Sigmoid colon (tissue), 7 donors: Measurements from ENCODE around the gene PPP4C. TPM values are rescaled to one million over a fixed set of nuclear protein-coding genes. Genes with fewer than 3 reads are reported as not detected.

Source experiments
- DNase-seq: peaks from one replicate; pipeline ENCODE4 v3.0.0-alpha.2; 2019
- H3K27ac ChIP-seq, 4 donors: fragments of 200-600 bp; sonication (generic); one replicate each; pipeline ENCODE4 v1.5.1; 2016 to 2019; ENCODE audit warnings: mild to moderate bottlenecking in 1 of 4
- H3K27me3 ChIP-seq, 3 donors: fragments of 200-600 bp; sonication (generic); one replicate each; pipeline ENCODE4 v1.5.1; 2019; ENCODE audit warnings: mild to moderate bottlenecking in 1 of 3
- H3K36me3 ChIP-seq, 4 donors: fragments of 200-600 bp; sonication (generic); one replicate each; pipeline ENCODE4 v1.5.1; 2016 to 2019
- H3K4me1 ChIP-seq, 4 donors: fragments of 200-600 bp; sonication (generic); one replicate each; pipeline ENCODE4 v1.5.1; 2017 to 2019
- H3K4me3 ChIP-seq, 4 donors: fragments of 200-600 bp; sonication (generic); one replicate each; pipeline ENCODE4 v1.5.1; 2017 to 2019; ENCODE audit warnings: mild to moderate bottlenecking in 2 of 4, moderate library complexity in 1 of 4
- H3K9me3 ChIP-seq, 4 donors: fragments of 200-600 bp in 3 of 4; sonication (generic) in 3 of 4; one replicate each; pipeline versions ENCODE4 v1.5.1 to v1.6.1; 2013 to 2019
- CTCF ChIP-seq, 4 experiments: fragments of 450-650 bp in 3 of 4; fragments of 200-600 bp in 1 of 4; IDR thresholded peaks; one replicate each; pipeline ENCODE4 v1.5.1; 2016 to 2019; ENCODE audit warnings: antibody characterized with exemption in 4 of 4, mild to moderate bottlenecking in 3 of 4, moderate library complexity in 2 of 4
- EP300 ChIP-seq, 4 donors: sonication (generic); formaldehyde crosslinking; IDR thresholded peaks; one replicate each; pipeline ENCODE4 v1.6.1; 2017; ENCODE audit warnings: antibody characterized with exemption in 4 of 4
- POLR2A ChIP-seq, 2 donors: fragments of 450-650 bp; IDR thresholded peaks; one replicate each; pipeline ENCODE4 v1.6.1; 2016; ENCODE audit warnings: antibody characterized with exemption in 2 of 2, mild to moderate bottlenecking in 2 of 2, moderate library complexity in 2 of 2
- POLR2AphosphoS5 ChIP-seq, 4 donors: sonication (generic); formaldehyde crosslinking; IDR thresholded peaks; one replicate each; pipeline ENCODE4 v1.6.1; 2017; ENCODE audit warnings: antibody characterized with exemption in 4 of 4
- WGBS, 2 donors: extraction: QIAGEN DNeasy Blood & Tissue Kit; methylation state at CpG; one replicate each; pipeline ENCODE4 v1.1.7; 2013; 5-methylcytosine and 5-hydroxymethylcytosine counted together
- intact Hi-C: fragments of 100-400 bp; cut with DNase I; formaldehyde crosslinking; loops from one replicate; pipeline ENCODE4 v1.15.1; 2023
- polyA plus RNA-seq, 3 donors: library from polyadenylated mRNA; stranded (reverse); fragments of 200-250 nt; gene quantifications; one replicate each; pipeline ENCODE4 v1.2.3, GENCODE V29; 2013
- total RNA-seq, 4 donors: library from RNA; depleted of rRNA; stranded (reverse); fragments of >200 nt; gene quantifications; one replicate each; pipeline ENCODE4 v1.1.0, GENCODE V29; 2016
- donor health status: healthy with polysubstance abuse.
- donor health status: Bipolar disorder and iron deficiency.
- donor health status: healthy.

The PPP4C gene
- total and polyA plus RNA-seq, 7 donors, result 39.2 to 155 (median 45.6) TPM

- Histone ChIP-seq H3K9me3 (peaks cover 0 to 6% (median 4%) of the 10 kb centered on the region in 4 donors), H3K4me3 (peak within 1 kb of the TSS; percentile 80 to 90 (median 88)), H3K27me3 (no peaks in the 10 kb centered on the region), H3K4me1 (peaks cover 0 to 45% (median 41%) of the 10 kb centered on the region in 4 donors), H3K36me3 (peaks cover 0 to 23% (median 10%) of the 10 kb centered on the region in 4 donors), H3K27ac (peak within 1 kb of the TSS; percentile 92 to 97 (median 96))
- TF ChIP-seq CTCF (IDR thresholded peaks at IDR 0.05), result no peak
- peak in 1 of 2 donors; percentile 21 for TF ChIP-seq POLR2A (IDR thresholded peaks at IDR 0.05)
- peak in 3 of 4 donors; percentile 66 to 74 (median 72) for TF ChIP-seq POLR2AphosphoS5 (IDR thresholded peaks at IDR 0.05)
- peak; percentile 98 for DNase-seq
- intact Hi-C loops, result loop anchor here (2.0 to 10.0 kb wide), 7 partner anchors 27 to 1359 kb away; partner anchors contain the start of genes ARMC5, FBRS, HIRIP3 and INO80E
- WGBS, 2 donors, result 9 to 11% methylated on average over 77 of the region's 77 CpGs
Measured at GRCh38 chr16:30096105-30096861, 20.5 kb downstream of the PPP4C start, which contains the start of gene YPEL3. Gene YPEL3, minus strand, starts transcription at chr16:30096213. Its CDS starts 731 bp downstream, at chr16:30095482.

GRCh38 chr16:30096862-30097563 lies 21.2 kb downstream of the PPP4C start:
- DNase-seq, result no peak
- H3K36me3 ChIP-seq, result peaks cover 0 to 23% (median 10%) of the 10 kb centered on the region in 4 donors
- peak overlapping the region in 2 of 4 donors; percentile 88 to 90 for H3K4me3 ChIP-seq
- peaks cover 0 to 39% (median 37%) of the 10 kb centered on the region in 4 donors for H3K4me1 ChIP-seq
- peaks cover 0 to 6% (median 4%) of the 10 kb centered on the region in 4 donors for H3K9me3 ChIP-seq
- 94 to 97% methylated on average over 18 of the region's 18 CpGs for WGBS, 2 donors
- intact Hi-C loops, result loop anchor here (2.0 to 10.0 kb wide), 7 partner anchors 26 to 1358 kb away; partner anchors contain the start of genes ARMC5, FBRS, HIRIP3 and INO80E
- H3K27ac ChIP-seq, result peak overlapping the region; percentile 92 to 97 (median 96)
- TF ChIP-seq CTCF (IDR thresholded peaks at IDR 0.05) (no peak), EP300 (IDR thresholded peaks at IDR 0.05) (no peak), POLR2A (IDR thresholded peaks at IDR 0.05) (no peak), POLR2AphosphoS5 (IDR thresholded peaks at IDR 0.05) (no peak)
- H3K27me3 ChIP-seq, result no peaks in the 10 kb centered on the region

- no peaks in the 10 kb centered on the region for H3K27me3 ChIP-seq
- 86 to 88% methylated on average over 4 of the region's 4 CpGs for WGBS, 2 donors
- no peak for DNase-seq
- H3K36me3 ChIP-seq, result peaks cover 0 to 31% (median 15%) of the 10 kb centered on the region in 4 donors
- H3K4me1 ChIP-seq, result no peaks in the 10 kb centered on the region
- no peak overlapping the region for H3K27ac ChIP-seq
- H3K9me3 ChIP-seq, result no peaks in the 10 kb centered on the region
- intact Hi-C loops, result no loop called here
- no peak for TF ChIP-seq EP300 (IDR thresholded peaks at IDR 0.05)
- no peak for TF ChIP-seq POLR2AphosphoS5 (IDR thresholded peaks at IDR 0.05)
- TF ChIP-seq POLR2A (IDR thresholded peaks at IDR 0.05), result no peak
- no peak for TF ChIP-seq CTCF (IDR thresholded peaks at IDR 0.05)
- H3K4me3 ChIP-seq, result no peak overlapping the region
Measured at GRCh38 chr16:30104090-30104489, 28.3 kb downstream of the PPP4C start.

- H3K4me3 ChIP-seq, result no peak overlapping the region
- no peaks in the 10 kb centered on the region for H3K4me1 ChIP-seq
- WGBS, 2 donors, result 46 to 72% methylated on average over 6 of the region's 6 CpGs
- intact Hi-C loops, result no loop called here
- no peaks in the 10 kb centered on the region for H3K27me3 ChIP-seq
- no peaks in the 10 kb centered on the region for H3K9me3 ChIP-seq
- no peak overlapping the region for H3K27ac ChIP-seq
- no peak for DNase-seq
- H3K36me3 ChIP-seq, result peaks cover 0 to 35% (median 17%) of the 10 kb centered on the region in 4 donors
- TF ChIP-seq CTCF (IDR thresholded peaks at IDR 0.05) (no peak), EP300 (IDR thresholded peaks at IDR 0.05) (no peak), POLR2AphosphoS5 (IDR thresholded peaks at IDR 0.05) (no peak), POLR2A (IDR thresholded peaks at IDR 0.05) (no peak)
Measured at GRCh38 chr16:30104492-30104891, 28.7 kb downstream of the PPP4C start.
